HG03575 (cell line): ENCODE data around the gene BRD3OS.

ENCODE experiments used
- ATAC-seq: cut with Tn5 transposase; IDR thresholded peaks from one replicate; pipeline ENCODE4 v1.9.1; 2021; ENCODE audit not compliant: unreplicated experiment, insufficient number of reproducible peaks, low FRiP score; ENCODE audit errors: extremely low read depth

Gene BRD3OS

DNA sequence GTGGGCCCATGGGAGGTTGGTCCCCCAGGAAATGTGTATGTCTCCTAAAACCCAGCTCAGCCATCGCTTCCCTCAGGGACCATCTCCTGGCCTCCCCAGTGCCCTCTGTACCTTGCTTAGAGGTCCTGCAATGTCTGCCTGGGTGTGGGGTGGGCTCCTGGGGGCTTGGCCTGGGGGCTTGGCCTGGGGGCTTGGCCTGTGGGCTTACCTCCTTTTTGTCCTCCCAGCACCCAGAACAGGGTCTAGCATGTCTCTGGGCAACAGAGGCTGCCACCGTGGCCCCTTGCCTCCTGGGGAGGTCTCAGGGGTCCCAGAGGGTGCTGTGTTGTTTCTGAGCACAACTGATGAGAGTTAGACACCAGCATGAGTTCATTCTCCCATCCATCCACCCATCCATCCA is 22.5 kb upstream of the BRD3OS start:
- ATAC-seq: no peak

DNA sequence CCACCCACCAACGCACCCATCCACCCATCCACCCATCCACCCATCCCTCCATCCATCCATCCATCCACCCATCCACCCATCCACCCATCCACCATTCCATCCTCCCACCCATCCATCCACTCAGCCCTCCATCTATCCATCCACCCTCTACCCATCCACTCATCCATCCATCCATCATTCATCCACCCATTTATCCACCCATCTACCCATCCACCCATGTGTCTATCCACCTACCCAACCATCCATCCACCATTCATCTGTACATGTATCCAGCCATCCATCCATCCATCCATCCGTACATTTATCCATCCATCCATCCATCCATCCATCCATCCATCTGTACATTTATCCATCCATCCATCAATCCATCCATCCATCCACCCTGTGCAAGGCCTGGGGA is 22.0 kb upstream of the BRD3OS start:
- no peak for ATAC-seq

DNA sequence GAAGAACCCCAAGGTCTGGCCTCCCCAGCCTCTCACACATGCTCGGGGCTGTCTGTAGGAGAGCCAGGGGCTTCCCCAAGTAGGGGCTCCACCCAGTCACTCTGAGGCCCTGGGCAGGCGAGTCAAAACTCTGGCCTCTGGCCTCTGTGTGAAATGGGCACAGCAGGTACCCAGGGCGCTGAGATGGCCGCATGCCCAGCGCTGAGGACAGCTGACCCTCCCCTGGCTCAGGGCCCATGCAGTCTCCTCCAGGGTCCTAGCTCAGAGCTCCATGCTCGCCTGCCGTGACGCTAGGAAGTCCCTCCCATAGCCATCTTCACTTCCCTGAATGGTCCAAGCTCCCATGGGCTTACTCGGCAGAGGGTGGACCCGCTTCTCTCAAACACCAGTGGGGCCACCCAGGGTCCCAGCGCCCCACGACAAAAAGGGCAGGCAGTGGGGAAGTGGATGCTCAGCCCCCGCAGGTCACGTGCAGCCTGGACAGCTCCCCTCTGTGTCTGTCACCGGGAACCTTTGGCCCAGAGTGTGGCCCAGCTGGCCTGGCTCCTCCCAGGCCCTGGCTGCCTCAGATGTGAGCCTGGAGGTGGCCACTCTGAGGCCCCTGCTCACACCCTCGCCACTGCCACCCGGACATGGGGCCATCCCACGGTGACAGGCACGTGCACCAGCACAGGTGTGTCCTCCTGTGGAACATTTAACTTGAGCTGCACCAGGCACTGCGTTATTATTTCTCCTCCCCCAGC is 21.0 kb upstream of the BRD3OS start:
- no peak for ATAC-seq

DNA sequence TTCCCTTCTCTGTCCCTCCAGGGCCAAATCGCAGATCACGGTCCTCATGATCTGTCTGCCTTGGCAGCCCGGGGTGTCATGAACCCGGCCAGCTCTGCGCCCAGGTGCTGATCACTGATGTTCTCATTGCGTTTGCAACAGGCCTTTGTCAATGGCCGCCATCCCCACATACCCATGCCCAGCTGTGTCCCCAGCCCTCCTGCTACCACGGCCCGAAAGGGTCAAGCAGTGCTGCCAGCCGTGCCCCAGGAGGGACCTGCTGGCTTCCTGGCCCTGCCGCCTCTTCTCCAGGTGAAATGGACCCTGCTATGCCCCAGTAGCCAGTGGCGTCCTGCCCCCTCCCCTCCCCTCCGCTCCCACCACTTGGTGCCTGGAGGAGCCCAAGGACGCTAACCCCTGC is 20.4 kb upstream of the BRD3OS start:
- no peak for ATAC-seq

DNA sequence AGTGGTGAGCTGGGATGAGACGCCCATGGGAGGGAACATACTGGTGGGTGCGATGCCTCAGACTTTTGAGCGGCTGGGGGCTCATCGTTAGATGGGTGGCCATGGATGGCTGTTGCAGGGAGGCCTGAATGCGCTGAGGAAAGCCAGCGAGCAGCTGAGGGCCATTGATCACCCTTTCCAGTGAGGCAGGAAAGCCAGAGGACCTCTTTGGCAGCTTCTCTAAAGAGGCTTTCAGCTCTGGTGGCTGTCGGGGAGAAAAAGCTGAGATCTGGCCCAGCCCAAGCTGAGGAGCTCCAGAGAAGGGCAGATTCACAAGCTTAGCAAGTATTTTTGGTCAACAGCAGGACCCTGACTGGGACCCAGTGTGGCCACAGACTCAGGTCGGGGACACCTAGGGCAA is 19.9 kb upstream of the BRD3OS start:
- ATAC-seq: no peak

DNA sequence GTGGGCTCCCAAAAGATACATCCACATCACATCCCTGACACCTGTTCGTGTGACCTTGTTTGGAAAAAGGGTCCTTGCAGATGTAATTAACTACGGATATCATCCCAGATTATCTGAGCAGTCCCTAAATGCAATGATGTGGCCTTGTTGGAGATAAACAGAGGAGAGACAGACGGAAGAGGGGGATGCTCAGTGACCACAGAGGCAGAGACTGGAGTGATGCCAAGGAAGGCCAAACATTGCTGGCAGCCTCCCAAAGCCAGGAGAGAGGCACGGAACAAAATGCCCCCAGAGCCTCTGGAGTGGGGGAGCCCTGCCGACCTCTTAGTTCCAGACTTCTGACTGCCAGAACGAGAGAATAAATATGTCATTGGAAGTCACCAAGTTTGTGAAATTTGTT is 18.1 kb upstream of the BRD3OS start:
- no peak for ATAC-seq

DNA sequence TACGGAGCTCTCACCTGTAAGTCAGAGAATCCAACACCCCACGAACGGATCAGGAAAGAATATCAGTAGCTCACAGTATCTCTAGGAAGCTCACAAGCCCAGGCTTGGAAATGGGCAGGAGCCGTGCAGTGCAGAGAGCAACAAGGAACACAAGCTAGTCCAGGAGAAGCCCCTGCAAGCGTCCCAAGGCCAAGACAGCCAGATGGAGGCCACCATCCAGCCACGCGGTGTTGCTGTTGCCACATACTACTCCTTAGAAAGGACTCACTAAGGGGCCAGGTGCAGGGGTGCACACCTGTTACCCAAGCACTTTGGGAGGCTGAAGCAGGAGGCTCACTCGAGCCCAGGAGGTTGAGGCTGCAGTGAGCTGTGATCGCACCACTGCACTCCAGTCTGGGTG is 17.7 kb upstream of the BRD3OS start:
- ATAC-seq: no peak

DNA sequence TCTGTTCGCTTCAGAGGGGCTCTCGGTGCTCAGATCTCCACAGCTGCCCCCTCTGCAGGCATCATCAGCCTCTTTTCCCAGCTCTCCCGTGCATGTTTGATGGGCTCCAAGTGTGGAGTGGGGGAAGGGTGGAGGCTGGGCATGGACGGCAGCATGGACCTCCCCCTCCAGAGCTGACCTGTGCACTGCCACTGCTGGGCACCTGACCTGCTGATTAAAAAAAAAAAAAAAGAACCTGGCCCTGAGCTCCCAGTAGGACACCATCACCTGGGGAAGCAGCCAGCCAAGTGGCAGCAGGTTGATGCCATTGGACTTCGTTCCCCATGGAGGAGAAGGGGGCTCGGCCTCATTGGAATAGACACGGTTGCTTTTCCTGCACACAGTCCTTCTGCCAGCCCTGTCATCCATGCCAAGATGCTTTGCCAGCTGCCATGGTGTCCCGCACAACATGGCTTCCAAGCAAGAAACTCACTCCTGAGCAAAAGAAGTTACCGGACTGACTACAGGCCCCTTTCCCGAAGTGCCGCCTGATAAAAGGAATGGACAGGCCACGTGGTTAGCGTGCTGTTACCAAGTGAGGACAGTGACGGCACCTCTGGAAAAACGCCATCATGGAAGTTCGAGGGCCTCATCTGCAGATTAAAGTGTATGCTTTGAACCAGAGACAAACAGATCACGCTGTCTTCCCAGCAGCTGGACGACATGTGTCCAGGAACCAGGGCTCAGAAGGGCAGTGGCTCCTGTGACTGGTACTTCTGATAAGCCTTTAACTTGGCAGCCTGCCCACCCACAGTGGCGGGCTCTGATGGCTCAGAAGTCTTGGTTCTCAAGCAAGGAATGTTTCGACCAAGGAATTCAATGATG is 14.7 kb upstream of the BRD3OS start:
- ATAC-seq: no peak

DNA sequence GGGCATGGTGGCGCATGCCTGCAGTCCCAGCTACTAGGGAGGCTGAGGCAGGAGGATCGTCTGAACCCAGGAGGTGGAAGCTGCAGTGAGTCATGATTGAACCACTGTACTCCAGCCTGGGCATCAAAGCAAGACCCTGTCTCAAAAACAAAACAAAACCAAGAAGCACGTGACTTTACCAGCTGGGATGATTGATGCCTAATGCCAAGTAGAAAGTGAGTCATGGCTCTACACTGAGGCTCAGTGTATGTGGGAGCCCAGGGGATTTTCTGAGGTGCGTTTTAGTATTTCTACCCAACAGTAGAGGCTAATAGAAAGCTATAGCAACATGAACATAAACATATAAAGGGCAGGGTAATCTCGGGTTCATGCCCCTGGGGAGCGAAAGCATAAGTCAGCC is 13.9 kb upstream of the BRD3OS start:
- ATAC-seq: no peak

DNA sequence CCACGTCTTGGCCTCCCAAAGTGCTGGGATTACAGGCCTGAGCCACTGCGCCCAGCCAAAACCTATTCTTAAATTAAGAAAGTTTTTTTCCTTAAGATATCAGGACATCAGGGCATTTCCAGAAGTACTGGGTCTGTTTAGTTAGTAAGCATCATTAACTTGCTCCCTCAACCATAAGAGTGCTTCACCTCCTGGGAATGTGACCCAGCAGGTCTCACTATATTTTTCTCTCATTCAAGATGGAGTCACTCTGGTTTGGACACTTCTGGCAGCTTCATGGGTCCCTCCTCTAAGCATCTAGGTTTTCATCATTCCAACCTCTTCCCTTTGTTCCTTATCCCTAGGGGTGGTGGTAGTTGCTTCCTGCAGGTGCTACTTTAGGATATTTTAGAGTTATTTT is 10.3 kb upstream of the BRD3OS start:
- no peak for ATAC-seq

DNA sequence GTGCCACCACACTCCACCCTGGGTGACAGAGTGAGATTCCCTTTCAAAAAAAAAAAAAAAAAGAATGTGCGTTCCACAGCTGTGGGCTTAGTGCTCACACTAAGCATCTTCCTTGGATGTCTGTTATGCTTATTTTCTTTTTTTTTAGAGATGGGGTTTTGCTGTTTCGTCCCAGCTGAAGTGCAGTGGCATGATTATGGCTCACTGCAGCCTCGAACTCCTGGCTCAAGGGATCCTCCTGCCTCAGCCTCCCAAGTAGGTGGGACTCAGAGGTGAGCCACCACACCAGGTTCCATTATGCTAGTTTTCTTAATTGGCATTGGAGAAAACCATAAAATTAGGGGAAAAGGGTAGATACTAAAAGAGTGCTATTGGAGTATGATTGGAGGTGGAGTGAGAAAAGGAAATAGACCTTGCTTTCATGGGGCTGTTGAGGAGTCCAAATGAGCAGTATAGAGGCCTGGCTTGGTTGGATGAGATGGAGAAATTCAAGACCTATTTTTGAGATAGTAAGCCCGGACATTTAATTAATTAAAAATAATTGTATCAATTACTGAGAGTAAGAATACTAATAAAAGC is 978 bp upstream of the BRD3OS start:
- no peak for ATAC-seq

DNA sequence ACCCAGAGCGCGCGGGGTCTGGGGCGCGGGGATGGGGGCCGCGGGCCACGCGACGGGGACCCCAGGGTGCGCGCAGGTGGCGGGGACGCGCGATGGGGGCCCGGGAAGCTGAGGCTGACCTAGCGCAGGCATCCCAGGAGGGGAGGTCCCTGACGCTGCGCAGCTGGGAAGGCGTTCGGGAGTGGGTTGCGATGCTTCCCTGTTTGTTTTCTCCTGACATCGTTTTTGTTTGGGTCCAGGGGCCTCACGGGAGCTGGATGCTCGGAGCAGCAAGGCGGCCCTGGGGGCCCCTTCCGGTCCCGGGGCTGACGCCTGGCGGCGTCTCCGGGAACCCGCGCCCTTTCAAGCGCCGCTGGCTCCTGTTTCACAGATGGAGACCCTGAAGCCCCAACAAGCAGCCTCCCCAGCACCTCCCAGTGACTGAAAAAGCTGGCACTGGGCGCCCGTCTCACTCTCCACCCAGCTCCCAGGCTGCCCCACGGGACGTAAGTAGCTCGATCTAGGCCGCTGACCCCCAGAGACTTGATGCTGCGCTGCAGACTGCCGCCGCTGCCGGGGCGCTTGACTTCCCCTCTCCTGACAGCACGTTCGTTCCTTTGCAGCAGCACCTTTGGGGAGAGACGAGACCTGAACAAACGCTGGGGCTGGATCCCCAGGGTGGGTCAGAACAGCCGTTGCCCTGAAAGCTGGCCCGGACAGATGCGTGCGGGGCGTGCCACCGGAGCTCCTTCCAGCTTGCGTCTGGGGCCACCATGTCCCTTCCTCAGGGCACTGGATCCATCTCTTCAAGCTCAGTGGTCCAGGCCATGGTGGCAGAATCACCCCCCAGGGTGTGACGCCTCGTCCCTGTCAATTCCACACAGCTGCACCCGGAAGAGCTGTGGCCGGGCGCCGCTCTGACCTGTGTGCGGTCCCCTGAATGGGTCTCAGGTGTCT is 593 bp downstream of the BRD3OS start:
- ATAC-seq: no peak

DNA sequence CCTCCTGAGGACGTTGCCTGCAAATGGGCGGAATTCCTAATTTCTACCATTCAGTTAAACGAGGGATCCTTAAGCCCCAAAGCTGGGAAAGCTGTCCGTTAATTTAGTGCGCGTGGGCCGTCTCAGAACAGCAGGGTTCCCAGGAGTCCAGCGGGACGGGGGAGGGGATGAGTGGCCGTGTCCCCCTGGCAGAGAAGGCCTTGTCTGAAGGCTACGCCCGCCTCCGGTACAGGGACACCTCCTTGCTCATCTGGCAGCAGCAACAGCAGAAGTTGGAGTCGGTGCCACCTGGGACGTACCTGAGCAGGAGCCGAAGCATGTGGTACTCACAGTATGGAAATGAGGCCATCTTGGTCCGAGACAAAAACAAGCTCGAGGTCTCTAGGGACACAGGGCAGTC is 1.3 kb downstream of the BRD3OS start:
- no peak for ATAC-seq

DNA sequence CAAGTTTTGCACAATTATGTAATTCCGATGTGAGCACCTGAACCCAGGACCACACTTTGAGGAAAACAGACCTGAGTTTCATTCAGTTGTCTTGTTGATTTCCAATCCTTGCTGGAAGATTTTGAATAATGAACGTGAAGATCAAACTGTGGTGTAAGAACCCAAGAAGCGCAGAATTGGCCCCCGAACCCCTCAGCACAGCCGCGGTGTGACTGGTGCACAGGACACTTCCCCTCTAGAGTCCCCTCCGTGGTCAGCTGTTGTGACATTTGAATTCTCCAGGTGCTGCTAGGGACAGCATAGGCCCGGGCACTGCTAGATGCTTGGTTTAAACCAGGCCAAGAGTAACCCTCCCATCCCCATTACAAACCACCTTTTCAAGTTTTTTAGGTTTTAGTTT is 1.7 kb downstream of the BRD3OS start:
- no peak for ATAC-seq

DNA sequence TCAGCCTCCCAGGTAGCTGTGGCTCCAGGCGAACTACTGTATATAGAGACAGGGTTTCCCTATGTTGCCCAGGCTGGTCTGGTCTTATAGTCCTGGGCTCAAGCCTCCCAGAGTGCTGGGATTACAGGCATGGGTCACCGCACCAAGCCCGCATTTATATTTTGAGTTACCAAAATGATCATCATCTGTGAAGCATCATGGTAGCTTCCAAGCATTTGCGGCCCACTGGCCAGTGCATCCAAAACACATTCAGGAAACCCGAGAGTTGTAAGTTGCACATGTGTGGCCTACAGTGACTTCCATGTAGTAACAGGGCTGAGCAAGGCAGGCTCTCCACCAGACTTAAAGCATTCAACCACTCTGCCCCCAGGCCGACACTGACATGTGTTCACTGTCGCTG is 2.3 kb downstream of the BRD3OS start:
- ATAC-seq: no peak

DNA sequence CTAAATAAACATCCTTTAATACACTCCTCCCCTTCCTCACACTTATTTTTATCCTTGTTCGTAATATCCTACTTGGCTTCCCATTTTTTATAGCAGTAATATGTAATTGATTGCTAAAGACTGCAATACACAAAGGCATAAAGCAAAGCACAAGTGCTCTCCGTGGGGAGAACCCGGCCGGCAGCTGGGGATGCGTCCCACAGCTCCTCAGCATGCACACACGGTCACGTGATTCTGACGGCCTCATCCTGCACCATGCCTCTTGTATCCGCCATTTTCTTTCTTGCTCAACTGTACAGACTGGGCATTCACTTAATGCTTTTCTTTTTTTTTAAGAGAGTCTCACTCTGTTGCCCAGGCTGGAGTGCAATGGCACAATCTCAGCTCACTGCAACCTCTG is 2.8 kb downstream of the BRD3OS start:
- ATAC-seq: no peak

DNA sequence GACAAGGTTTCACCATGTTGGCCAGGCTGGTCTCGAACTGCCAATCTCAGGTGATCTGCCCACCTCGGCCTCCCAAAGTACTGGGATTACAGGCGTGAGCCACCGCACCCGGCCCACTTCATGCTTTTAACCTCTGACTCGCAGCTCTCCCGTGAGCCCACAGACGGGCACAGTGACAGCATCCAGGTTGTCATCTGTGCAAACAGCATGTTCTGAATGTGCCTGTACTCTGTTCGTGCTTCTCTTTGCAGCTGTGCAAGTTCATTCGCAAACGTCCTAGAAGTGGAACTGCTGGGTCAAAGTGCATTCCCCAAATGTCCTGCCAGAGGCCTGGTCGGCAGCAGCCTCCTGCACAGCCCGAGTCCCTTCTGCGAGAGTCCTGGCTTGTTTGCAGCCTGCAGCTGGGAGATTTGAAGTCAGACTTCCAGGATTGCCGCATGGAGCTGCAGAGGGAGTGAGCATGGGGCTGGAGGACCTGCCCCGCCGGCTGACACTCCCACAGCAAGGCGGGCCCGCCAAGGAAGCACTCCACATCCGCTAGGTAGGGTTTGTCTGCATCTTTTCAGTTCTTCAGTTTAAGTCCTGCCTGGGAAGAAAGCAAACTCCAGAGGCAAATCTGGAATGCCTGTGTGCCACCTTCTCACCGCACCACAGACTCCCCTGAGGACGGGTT is 3.4 kb downstream of the BRD3OS start:
- ATAC-seq: no peak

DNA sequence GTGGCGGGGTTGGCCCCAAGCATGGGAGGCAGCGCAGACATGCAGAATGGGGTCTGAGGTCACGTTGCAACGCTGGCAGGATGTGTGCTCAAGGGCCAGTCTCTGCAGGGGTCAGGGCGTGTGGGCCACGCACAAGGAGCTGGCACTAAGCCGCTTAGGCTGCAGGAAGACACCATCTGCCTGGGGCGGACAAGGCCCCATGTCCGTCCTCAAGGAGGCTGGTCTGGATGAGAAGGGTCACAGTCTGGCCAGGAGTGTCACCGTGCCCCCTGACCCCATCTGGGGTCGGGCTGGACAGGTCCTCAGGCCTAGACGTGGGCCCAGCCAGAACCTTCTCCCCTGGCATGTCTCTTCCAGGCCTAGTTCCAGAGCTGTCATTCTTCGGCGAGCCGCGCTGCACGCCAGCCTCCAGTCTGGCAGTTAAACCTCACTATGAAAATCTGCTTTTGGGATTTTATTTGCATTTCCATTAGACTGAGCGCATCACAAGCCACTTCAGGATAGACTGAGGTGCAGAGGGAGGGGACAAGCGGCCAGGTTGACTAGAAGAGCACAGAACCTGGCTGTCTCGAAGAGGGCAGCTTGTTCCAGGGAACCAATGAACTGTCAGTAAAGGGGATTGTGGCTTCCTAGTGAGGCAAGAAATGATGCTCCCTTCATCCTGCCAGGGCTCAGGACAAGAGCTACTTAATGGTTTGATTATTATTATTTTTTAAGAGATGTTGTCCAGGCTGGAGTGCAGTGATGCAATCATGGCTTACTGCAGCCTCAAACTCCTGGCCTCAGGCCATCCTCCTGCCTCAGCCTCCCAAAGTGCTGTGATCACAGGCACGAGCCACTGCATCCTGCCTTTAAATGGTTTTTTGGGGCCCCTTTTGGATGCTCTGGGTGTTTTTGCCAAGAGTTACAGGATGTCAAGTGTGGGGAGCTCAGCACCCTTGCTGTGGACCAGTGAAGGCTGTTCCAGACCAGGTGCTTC is 4.3 kb downstream of the BRD3OS start:
- ATAC-seq: no peak
